Kidney (tissue), 22 donors: ENCODE data around the gene ARL4C. TPM values are rescaled to one million over a fixed set of nuclear protein-coding genes. Genes with fewer than 3 reads are reported as not detected.

Source experiments
- DNase-seq, 5 donors: peaks; one replicate each; pipeline ENCODE4 v3.0.0-alpha.2; 2013 to 2020
- FAIRE-seq: peaks from 2 replicates; lab custom pipeline; 2012; peaks lifted over from hg19 to GRCh38; lab: Jason Lieb, UNC
- H3K27ac ChIP-seq, 2 donors: one replicate each; pipeline ENCODE4 v1.7.0; 2013; ENCODE audit warnings: low read depth in 2 of 2, low read length in 2 of 2, inconsistent platforms in 1 of 2
- H3K27me3 ChIP-seq: one replicate; pipeline ENCODE4 v1.7.1; 2013; ENCODE audit warnings: low read length, inconsistent platforms; ENCODE audit not compliant: control insufficient read depth, insufficient read depth
- H3K36me3 ChIP-seq, 3 donors: one replicate each; pipeline versions ENCODE4 v1.7.0 to v1.7.1; 2013; ENCODE audit warnings: low read length in 3 of 3, control low read depth in 1 of 3, inconsistent platforms in 1 of 3; ENCODE audit not compliant: insufficient read depth in 3 of 3, control insufficient read depth in 2 of 3
- H3K4me1 ChIP-seq, 3 donors: one replicate each; pipeline versions ENCODE4 v1.7.0 to v1.7.1; 2013; ENCODE audit warnings: low read length in 3 of 3, inconsistent platforms in 1 of 3, low read depth in 1 of 3; ENCODE audit not compliant: control insufficient read depth in 2 of 3, insufficient read depth in 2 of 3
- H3K4me3 ChIP-seq, 3 donors: one replicate each; pipeline versions ENCODE4 v1.7.0 to v1.8.1; 2013; ENCODE audit warnings: low read length in 3 of 3, control low read depth in 1 of 3, inconsistent platforms in 1 of 3
- H3K9ac ChIP-seq, 3 donors: one replicate each; pipeline versions ENCODE4 v1.7.0 to v1.7.1; 2013; ENCODE audit warnings: low read length in 3 of 3, control low read depth in 1 of 3, inconsistent platforms in 1 of 3
- H3K9me3 ChIP-seq, 3 donors: one replicate each; pipeline versions ENCODE4 v1.7.0 to v1.7.1; 2013; ENCODE audit warnings: low read length in 3 of 3, control low read depth in 1 of 3, inconsistent platforms in 1 of 3; ENCODE audit not compliant: control insufficient read depth in 2 of 3, insufficient read depth in 1 of 3
- intact Hi-C: fragments of 100-400 bp; cut with DNase I; formaldehyde crosslinking; loops from one replicate; pipeline ENCODE4 v1.11.1; 2022
- long read RNA-seq, 10 donors: library from polyadenylated mRNA in 1 of 10; unstranded in 1 of 10; transcript quantifications; one replicate each; pipeline ENCODE4 v2.0.0 and lab custom pipeline, GENCODE V29; 2021 to 2026
- polyA plus RNA-seq: library from polyadenylated mRNA; stranded (reverse); fragments of 350-450 nt; fragmentation: Illumina TruSeq; extraction: RNeasy Lipid Tissue Mini Kit (QIAGEN cat#74804); gene quantifications from one replicate; pipeline ENCODE4 v1.2.3, GENCODE V29; 2014; ENCODE audit warnings: low read depth, low replicate concordance; ENCODE audit not compliant: insufficient read depth
- total RNA-seq: library from RNA; stranded (reverse); fragmentation: NEBNext Ultra II Directional; extraction: Animal tissue kit (Norgen Biotek cat#: 25700); gene quantifications from one replicate; pipeline ENCODE4 v1.2.1, GENCODE V29; 2021
- TF ChIP-seq, protein P1 (sequence below): IDR thresholded peaks from 3 replicates; pipeline ENCODE4 v1.5.1; 2012; ENCODE audit warnings: mild to moderate bottlenecking, moderate library complexity, borderline replicate concordance; ENCODE audit not compliant: insufficient read depth; ENCODE audit errors: extremely low read depth
- donor health status: control.
- donor health status: control.
- donor health status: control.
- donor health status: control.
- donor health status: control.
- donor health status: DM: yes; HTN: yes; CAD: no.
- donor health status: Normal renal cell carcinoma (clear cell type).

The ARL4C gene, protein sequence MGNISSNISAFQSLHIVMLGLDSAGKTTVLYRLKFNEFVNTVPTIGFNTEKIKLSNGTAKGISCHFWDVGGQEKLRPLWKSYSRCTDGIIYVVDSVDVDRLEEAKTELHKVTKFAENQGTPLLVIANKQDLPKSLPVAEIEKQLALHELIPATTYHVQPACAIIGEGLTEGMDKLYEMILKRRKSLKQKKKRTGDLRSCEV
- 62.0 TPM for total RNA-seq
- 2.7 TPM for polyA plus RNA-seq
- long read RNA-seq, donor 1, full-length matches to known transcripts, result 87 of 87 reads
- long read RNA-seq, donor 1, partial matches to known transcripts, result 0 of 87 reads
- long read RNA-seq, donor 1, other reads (novel, unspliced or antisense), result 0 of 87 reads
- long read RNA-seq, donor 2, full-length matches to known transcripts, result 82 of 82 reads
- long read RNA-seq, donor 2, partial matches to known transcripts, result 0 of 82 reads
- long read RNA-seq, donor 2, other reads (novel, unspliced or antisense), result 0 of 82 reads
- long read RNA-seq, donor 3, full-length matches to known transcripts, result 68 of 68 reads
- long read RNA-seq, donor 3, partial matches to known transcripts, result 0 of 68 reads
- long read RNA-seq, donor 3, other reads (novel, unspliced or antisense), result 0 of 68 reads
- long read RNA-seq, donor 4, full-length matches to known transcripts, result 66 of 66 reads
- long read RNA-seq, donor 4, partial matches to known transcripts, result 0 of 66 reads
- long read RNA-seq, donor 4, other reads (novel, unspliced or antisense), result 0 of 66 reads
- long read RNA-seq, donor 5, full-length matches to known transcripts, result 4 of 4 reads
- long read RNA-seq, donor 5, partial matches to known transcripts, result 0 of 4 reads
- long read RNA-seq, donor 5, other reads (novel, unspliced or antisense), result 0 of 4 reads
- long read RNA-seq, donor 6, full-length matches to known transcripts, result 16 of 16 reads
- long read RNA-seq, donor 6, partial matches to known transcripts, result 0 of 16 reads
- long read RNA-seq, donor 6, other reads (novel, unspliced or antisense), result 0 of 16 reads
- long read RNA-seq, donor 7, full-length matches to known transcripts, result 251 of 253 reads
- long read RNA-seq, donor 7, partial matches to known transcripts, result 0 of 253 reads
- long read RNA-seq, donor 7, other reads (novel, unspliced or antisense), result 2 of 253 reads
- long read RNA-seq, donor 8, full-length matches to known transcripts, result 72 of 72 reads
- long read RNA-seq, donor 8, partial matches to known transcripts, result 0 of 72 reads
- long read RNA-seq, donor 8, other reads (novel, unspliced or antisense), result 0 of 72 reads
- long read RNA-seq, donor 9, full-length matches to known transcripts, result 34 of 34 reads
- long read RNA-seq, donor 9, partial matches to known transcripts, result 0 of 34 reads
- long read RNA-seq, donor 9, other reads (novel, unspliced or antisense), result 0 of 34 reads
- long read RNA-seq, donor 10, full-length matches to known transcripts, result 97 of 97 reads
- long read RNA-seq, donor 10, partial matches to known transcripts, result 0 of 97 reads
- long read RNA-seq, donor 10, other reads (novel, unspliced or antisense), result 0 of 97 reads

DNA sequence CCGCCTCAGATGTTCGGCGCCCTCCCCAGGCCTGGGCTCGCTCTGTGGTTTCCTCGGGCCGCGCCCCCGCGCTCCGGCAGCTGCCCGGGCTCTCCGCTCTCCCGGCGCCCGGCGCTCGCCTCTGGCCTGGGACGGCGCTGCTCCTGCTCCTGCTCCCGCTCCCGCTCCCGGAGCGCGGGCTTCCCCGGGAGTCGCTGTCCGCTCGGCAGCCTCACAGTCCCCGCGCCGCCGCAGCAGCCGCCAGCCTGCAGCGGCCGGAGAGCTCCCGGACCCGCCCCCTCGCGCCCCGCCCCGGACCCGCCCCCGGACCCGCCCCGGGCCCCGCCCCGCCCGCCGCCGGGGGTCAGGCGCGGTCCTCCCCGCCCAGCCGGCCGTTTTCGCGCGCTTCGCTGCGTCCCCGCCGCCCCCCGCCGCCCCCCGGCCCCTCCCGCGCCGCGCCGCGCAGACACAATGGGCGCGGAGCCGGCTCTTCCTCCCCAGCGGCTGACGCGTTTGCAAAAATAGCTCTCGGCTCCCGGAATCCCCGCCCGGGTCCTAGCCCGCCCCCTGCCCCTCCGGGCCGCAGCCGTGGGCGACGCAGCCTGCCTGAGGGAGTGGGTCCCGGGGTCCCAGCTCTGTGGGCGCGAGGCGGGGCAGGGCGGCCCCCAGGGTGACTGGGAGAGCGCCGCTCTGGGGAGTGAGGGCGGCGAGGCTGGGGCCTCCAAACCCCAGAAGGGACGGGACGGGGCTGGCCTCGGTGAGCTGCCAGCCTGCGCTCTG is at the start of gene ARL4C:
TSS of gene ARL4C (minus strand) at position 247 of the 759 bp plus-strand sequence. CDS start 495 bp downstream, outside the sequence.
- FAIRE-seq, result no peak
- Histone ChIP-seq H3K9ac (peak within 1 kb of the TSS; percentile 52 to 75 (median 74)), H3K4me3 (peak within 1 kb of the TSS; percentile 70 to 77 (median 71)), H3K4me1 (peaks cover 0 to 12% (median 3%) of the 10 kb centered on the region in 3 donors), H3K27me3 (no peaks in the 10 kb centered on the region), H3K27ac (peak within 1 kb of the TSS; percentile 41 to 51), H3K36me3 (no peaks in the 10 kb centered on the region), H3K9me3 (no peaks in the 10 kb centered on the region)
- TF ChIP-seq, protein P1, sequence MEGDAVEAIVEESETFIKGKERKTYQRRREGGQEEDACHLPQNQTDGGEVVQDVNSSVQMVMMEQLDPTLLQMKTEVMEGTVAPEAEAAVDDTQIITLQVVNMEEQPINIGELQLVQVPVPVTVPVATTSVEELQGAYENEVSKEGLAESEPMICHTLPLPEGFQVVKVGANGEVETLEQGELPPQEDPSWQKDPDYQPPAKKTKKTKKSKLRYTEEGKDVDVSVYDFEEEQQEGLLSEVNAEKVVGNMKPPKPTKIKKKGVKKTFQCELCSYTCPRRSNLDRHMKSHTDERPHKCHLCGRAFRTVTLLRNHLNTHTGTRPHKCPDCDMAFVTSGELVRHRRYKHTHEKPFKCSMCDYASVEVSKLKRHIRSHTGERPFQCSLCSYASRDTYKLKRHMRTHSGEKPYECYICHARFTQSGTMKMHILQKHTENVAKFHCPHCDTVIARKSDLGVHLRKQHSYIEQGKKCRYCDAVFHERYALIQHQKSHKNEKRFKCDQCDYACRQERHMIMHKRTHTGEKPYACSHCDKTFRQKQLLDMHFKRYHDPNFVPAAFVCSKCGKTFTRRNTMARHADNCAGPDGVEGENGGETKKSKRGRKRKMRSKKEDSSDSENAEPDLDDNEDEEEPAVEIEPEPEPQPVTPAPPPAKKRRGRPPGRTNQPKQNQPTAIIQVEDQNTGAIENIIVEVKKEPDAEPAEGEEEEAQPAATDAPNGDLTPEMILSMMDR, result no peak
- DNase-seq, result peak; percentile 88 to 94 (median 93)
- intact Hi-C loops, result no loop called here

- intact Hi-C loops, result no loop called here
- TF ChIP-seq, protein P1, result peak; percentile 79
- Histone ChIP-seq H3K4me3 (no peak overlapping the region), H3K9me3 (no peaks in the 10 kb centered on the region), H3K27ac (no peak overlapping the region), H3K9ac (no peak overlapping the region), H3K36me3 (no peaks in the 10 kb centered on the region), H3K27me3 (no peaks in the 10 kb centered on the region), H3K4me1 (no peaks in the 10 kb centered on the region)
- no peak for FAIRE-seq
- peak; percentile 65 to 85 (median 78) for DNase-seq
These were observed 48.1 kb upstream of the ARL4C start for GRCh38 chr2:234544659-234545611.
